Measurements from ENCODE around the gene DYNC2H1.

DNA sequence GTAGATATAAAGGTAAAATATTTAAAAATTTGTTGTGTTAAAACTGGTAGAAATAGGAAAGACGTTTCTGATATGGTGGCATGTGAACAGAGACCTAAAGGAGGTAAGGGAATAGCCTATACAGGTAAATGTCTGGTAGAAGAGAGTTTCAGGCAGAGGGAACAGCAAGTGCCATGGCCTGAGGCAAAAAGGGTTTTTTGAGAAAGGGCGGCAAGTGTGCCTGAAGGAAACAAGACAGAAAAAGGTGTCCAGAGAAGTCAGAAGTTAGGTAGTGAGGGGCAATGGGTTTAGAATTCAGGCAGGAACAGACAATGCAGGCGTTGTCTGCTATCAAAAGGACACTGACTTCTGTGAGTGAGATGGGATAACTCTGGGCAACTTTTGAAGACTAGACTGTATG lies 339.7 kb downstream of the DYNC2H1 start:
- TF ChIP-seq, protein P1, sequence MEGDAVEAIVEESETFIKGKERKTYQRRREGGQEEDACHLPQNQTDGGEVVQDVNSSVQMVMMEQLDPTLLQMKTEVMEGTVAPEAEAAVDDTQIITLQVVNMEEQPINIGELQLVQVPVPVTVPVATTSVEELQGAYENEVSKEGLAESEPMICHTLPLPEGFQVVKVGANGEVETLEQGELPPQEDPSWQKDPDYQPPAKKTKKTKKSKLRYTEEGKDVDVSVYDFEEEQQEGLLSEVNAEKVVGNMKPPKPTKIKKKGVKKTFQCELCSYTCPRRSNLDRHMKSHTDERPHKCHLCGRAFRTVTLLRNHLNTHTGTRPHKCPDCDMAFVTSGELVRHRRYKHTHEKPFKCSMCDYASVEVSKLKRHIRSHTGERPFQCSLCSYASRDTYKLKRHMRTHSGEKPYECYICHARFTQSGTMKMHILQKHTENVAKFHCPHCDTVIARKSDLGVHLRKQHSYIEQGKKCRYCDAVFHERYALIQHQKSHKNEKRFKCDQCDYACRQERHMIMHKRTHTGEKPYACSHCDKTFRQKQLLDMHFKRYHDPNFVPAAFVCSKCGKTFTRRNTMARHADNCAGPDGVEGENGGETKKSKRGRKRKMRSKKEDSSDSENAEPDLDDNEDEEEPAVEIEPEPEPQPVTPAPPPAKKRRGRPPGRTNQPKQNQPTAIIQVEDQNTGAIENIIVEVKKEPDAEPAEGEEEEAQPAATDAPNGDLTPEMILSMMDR (IDR thresholded peaks at IDR 0.05; ENCODE audit: insufficient read depth, low read length), result no peak
- TF ChIP-seq, protein P2, sequence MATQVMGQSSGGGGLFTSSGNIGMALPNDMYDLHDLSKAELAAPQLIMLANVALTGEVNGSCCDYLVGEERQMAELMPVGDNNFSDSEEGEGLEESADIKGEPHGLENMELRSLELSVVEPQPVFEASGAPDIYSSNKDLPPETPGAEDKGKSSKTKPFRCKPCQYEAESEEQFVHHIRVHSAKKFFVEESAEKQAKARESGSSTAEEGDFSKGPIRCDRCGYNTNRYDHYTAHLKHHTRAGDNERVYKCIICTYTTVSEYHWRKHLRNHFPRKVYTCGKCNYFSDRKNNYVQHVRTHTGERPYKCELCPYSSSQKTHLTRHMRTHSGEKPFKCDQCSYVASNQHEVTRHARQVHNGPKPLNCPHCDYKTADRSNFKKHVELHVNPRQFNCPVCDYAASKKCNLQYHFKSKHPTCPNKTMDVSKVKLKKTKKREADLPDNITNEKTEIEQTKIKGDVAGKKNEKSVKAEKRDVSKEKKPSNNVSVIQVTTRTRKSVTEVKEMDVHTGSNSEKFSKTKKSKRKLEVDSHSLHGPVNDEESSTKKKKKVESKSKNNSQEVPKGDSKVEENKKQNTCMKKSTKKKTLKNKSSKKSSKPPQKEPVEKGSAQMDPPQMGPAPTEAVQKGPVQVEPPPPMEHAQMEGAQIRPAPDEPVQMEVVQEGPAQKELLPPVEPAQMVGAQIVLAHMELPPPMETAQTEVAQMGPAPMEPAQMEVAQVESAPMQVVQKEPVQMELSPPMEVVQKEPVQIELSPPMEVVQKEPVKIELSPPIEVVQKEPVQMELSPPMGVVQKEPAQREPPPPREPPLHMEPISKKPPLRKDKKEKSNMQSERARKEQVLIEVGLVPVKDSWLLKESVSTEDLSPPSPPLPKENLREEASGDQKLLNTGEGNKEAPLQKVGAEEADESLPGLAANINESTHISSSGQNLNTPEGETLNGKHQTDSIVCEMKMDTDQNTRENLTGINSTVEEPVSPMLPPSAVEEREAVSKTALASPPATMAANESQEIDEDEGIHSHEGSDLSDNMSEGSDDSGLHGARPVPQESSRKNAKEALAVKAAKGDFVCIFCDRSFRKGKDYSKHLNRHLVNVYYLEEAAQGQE (IDR thresholded peaks at IDR 0.05; ENCODE audit: insufficient replicate concordance, low read depth), result no peak
- no peak for TF ChIP-seq POLR2AphosphoS5 (IDR thresholded peaks at IDR 0.05; ENCODE audit: low read depth)

All from HL-60 (cell line).